ENCODE data around the gene SFT2D3. TPM values are rescaled to one million over a fixed set of nuclear protein-coding genes. Genes with fewer than 3 reads are reported as not detected.

The SFT2D3 gene
- total RNA-seq, 8 experiments from 2014 or later = 0.36 to 2.0 (median 1.0) TPM; not detected in 4

DNA sequence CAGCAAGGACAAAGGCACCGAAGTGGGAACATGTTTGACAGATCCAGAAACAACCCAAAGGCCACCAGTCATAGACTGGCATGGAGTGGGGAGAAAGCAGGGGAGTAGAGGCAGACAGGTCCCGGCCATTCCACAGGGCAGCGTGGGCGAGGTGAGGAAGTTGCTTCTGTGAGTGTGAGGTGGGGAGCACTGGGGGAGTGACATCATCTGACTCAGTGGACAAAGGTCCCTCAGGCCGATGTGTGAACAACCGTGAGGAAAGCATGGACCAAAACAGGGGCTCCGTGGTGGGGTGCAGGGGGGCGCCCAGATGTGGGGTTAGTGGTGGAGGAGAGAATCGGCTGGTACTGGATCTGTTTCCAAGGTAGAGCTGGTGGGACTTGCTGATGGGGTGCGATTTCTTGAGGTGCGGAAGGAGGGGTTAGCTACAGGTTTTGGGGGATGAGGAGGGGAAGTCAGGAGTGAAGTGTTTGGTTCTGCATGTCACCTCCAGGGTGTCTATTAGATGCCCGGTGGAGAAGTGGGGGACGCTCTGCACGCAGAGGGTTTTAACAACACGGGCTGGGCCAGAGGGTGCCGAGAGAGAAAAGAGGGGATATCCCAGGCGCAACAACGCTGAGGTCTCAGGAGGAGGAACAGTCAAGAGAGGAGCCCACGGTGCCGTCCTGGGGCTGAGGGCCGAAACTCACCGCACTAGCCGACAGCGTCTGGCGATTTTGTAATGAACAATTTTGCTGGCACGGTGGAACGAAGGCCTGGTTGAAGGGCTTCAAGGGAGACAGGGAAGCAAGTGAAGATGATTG lies 2.5 kb upstream of the SFT2D3 start:
- in situ Hi-C loops (cut with MboI; ENCODE audit: low pct_unique_long_range_greater_than_20kb in 2 of 9, low sequenced_read_pairs in 9 of 9, unreplicated experiment in 9 of 9) = no loop called here
- Histone ChIP-seq H3K4me1 (replicated peaks in 1 of 2) (peaks cover 15 to 19% of the 10 kb centered on the region in 2 donors), H3K27ac (no peak overlapping the region), H3K4me3 (no peak overlapping the region)
- 83 to 96% (median 92%) methylated on average over 2 to 16 of the region's 27 CpGs; no CpG with 5 or more reads in 2 of the 10 experiments for WGBS, 10 experiments
- ATAC-seq (replicated peaks in 6 of 8) = no peak

DNA sequence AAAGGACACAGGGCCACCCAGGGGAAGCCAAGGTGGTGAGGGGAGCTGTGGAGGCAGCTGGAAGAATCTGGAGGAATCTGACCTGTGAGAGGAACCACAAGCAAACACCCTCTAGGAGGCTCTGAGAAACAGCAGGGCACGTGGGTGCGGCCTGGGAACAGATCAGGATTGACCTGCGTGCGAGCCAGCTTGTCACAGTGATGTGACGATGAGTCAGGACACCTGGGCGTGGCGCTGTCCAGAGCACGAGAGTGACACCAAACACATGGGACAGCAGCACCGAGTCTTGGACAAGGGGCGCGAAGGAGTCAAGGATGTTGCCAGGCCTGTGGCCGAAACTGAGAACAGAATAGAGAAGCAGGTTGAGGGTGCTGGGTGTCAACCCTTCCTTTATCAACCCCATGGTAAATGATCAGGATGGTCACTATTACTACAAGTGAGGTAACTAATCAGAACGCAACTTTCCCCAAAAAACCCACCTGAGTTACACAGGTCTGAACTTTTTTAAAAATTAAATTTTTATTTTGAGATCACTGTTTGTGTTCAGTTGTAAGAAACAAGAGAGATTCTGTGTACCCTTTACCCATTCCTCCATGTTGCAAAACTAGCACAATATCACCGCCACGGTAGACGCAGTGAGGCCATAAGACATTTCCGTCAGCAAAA lies 637 bp upstream of the SFT2D3 start:
- in situ Hi-C loops (cut with MboI; ENCODE audit: low pct_unique_long_range_greater_than_20kb in 2 of 9, low sequenced_read_pairs in 9 of 9, unreplicated experiment in 9 of 9) = no loop called here
- Histone ChIP-seq H3K27ac (peak overlapping the region; percentile 97 to 99), H3K4me3 (peak overlapping the region; percentile 86 to 99 (median 91)), H3K4me1 (replicated peaks in 1 of 2) (peaks cover 15 to 24% of the 10 kb centered on the region in 2 donors)
- 19 to 88% (median 75%) methylated on average over 2 to 11 of the region's 17 CpGs; no CpG with 5 or more reads in 1 of the 10 experiments for WGBS, 10 experiments
- ATAC-seq (replicated peaks in 6 of 8) = peak in 6 of 8 experiments; percentile 2 to 19 (median 5)

DNA sequence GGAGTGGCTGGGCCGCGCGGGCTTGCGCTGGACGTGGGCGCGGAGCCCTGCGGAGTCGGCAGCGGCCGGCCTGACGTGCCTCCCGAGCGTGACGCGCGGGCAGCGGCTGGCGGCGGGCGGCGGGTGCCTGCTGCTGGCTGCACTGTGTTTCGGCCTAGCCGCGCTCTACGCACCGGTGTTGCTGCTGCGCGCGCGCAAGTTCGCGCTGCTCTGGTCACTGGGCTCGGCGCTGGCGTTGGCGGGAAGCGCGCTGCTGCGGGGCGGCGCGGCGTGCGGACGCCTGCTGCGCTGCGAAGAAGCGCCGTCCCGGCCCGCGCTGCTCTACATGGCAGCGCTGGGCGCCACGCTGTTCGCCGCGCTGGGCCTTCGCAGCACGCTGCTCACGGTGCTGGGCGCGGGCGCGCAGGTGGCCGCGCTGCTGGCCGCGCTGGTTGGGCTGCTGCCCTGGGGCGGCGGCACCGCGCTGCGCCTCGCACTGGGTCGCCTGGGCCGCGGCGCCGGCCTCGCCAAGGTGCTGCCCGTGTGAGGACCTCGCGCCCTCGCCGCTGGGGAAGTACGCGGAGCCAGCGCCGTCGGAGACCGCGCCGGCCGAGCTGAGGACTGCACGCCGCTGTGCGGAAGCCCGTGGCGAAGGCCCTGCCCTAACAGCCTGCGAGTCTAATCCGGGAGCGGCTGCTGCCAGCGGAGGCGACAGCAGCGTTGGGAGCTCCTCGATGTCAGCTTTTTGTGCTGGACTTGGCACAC lies 526 bp downstream of the SFT2D3 start:
- peak; percentile 71 to 79 (median 74) for ATAC-seq (replicated peaks in 6 of 8)
- Histone ChIP-seq H3K27ac (peak overlapping the region; percentile 97 to 99), H3K4me3 (peak overlapping the region; percentile 86 to 99 (median 91)), H3K4me1 (replicated peaks in 1 of 2) (peaks cover 15 to 24% of the 10 kb centered on the region in 2 donors)
- in situ Hi-C loops (cut with MboI; ENCODE audit: low pct_unique_long_range_greater_than_20kb in 2 of 9, low sequenced_read_pairs in 9 of 9, unreplicated experiment in 9 of 9) = no loop called here
- 0 to 1% (median 0%) methylated on average over 1 to 18 of the region's 108 CpGs; no CpG with 5 or more reads in 6 of the 10 experiments for whole genome bisulfite sequencing, 10 experiments

DNA sequence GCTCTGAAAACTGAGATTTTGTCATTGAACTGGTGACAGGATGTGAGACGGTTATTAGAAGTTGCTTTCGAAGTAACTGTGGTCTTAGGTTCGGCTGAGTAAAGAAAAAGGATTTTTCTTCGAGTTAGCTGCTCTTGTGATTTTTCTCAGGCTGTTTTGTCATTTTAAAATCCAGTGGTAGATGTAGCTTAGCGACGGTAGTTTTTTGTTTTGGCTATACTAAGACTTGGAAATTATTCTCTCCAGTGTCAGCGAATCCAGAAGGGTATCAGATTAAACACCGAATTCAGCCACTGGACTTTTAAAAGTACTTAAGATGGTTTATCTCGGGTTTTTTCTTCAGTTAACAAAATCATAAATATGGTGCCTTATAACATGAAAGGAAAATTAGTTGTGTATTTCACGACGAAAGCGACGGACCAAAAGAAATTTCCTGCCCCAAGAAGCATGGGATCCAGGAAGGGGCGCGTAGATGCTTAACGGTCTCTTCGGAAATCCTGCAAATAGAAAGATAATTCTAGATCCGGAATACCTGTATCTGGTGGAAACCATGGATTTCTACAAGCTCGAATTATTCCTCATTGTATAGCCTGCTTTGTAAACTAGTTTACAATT lies 1.2 kb downstream of the SFT2D3 start:
- Histone ChIP-seq H3K4me3 (peak overlapping the region; percentile 86 to 99 (median 91)), H3K27ac (peak overlapping the region; percentile 97 to 99), H3K4me1 (replicated peaks in 1 of 2) (peaks cover 15 to 24% of the 10 kb centered on the region in 2 donors)
- ATAC-seq (replicated peaks in 6 of 8) = no peak
- 42 to 88% (median 56%) methylated on average over 4 to 19 of the region's 19 CpGs for WGBS, 10 experiments
- in situ Hi-C loops (cut with MboI; ENCODE audit: low pct_unique_long_range_greater_than_20kb in 2 of 9, low sequenced_read_pairs in 9 of 9, unreplicated experiment in 9 of 9) = no loop called here

DNA sequence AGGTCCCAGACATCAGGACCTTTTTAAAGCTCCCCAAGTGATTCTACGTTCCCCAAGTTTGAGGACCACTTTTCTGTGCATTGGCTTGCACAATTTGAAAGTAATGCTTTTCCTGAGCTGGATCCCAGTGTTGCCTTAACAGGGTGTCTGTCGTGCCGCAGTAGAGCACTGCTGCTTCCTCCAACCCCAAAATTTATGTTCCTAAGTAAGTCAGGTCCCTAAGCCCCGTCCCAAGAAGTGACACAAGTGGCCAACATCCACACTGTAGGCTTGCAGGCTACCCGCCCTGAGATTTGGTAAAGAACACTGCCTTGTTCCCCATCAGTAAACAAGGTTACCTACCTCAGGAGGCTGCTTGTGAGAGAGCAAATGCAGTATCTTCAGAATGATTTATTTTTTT lies 2.0 kb downstream of the SFT2D3 start:
- Histone ChIP-seq H3K4me1 (replicated peaks in 1 of 2) (peaks cover 15 to 24% of the 10 kb centered on the region in 2 donors), H3K27ac (no peak overlapping the region), H3K4me3 (peak overlapping the region in 1 of 5 donors; percentile 99)
- ATAC-seq (replicated peaks in 6 of 8) = no peak
- in situ Hi-C loops (cut with MboI; ENCODE audit: low pct_unique_long_range_greater_than_20kb in 2 of 9, low sequenced_read_pairs in 9 of 9, unreplicated experiment in 9 of 9) = no loop called here
- 83 to 100% (median 93%) methylated on average over 1 to 4 of the region's 5 CpGs; no CpG with 5 or more reads in 3 of the 10 experiments for WGBS, 10 experiments

DNA sequence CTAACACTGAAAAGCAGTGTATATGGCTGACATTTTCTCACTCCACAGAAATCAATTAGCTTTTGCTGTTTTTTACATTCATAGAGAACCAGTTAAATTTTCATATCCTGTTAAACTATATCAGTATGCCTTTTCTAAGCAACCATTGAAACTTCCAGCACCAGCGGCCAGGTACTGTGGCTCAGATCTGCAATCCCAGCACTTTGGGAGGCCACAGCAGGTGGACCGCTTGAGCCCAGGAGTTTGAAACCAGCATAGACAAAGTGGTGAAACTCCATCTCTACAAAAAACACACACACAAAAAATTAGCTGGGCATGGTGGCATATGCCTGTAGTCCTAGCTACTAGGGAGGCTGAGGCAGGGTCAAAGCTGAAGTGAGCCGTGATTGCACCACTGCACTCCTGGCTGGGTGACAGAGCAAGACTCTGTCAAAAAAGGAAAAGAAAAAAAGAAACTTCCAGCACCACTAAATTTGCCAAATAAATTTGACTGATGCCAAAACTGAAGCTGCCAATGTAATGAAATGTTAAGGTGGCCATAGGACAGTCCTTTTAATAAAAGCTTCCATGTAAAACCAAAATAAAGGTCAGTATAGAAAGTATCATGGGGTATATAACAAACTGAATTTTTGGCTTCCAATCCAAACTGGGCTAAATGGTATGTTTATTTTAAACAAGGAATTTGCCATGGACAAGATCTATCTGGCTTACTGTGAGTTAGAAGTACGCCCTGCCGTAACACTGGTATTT lies 3.5 kb downstream of the SFT2D3 start:
- Histone ChIP-seq H3K4me1 (replicated peaks in 1 of 2) (peaks cover 15 to 24% of the 10 kb centered on the region in 2 donors), H3K4me3 (no peak overlapping the region), H3K27ac (no peak overlapping the region)
- in situ Hi-C loops (cut with MboI; ENCODE audit: low pct_unique_long_range_greater_than_20kb in 2 of 9, low sequenced_read_pairs in 9 of 9, unreplicated experiment in 9 of 9) = no loop called here
- 61 to 100% (median 96%) methylated on average over 1 to 5 of the region's 5 CpGs; no CpG with 5 or more reads in 1 of the 10 experiments for WGBS, 10 experiments
- ATAC-seq (replicated peaks in 6 of 8) = no peak

DNA sequence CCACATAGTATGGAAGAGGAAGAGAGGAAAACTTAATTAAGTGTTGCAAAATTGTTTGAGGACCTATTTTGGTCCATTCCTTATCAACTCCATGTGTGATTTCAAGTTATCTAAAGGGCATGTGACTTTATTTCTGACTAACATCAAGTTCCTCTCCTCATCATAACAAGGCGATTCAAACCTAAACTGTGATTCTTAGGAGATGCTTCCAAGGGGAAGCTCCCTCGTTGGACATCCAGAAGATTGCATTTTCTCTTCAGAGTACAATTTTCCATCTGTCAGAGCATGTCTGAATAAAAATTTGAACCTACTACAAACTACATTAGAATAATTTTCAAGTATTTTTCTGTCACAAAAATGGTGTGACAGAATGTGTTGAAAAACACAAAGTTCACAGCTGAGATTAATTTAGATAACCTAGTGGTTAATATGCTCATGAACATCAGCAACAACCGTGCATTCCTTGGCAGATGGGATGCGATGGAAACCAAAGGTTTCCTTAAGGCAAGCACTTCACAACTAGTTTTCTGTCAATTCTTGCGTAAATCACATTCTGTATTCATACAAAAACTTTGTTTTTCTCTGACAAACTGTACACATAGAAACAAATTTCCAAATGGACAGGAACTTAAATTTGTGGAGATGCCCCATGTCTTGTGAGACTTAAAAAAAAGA lies 4.2 kb downstream of the SFT2D3 start:
- H3K27ac ChIP-seq = no peak overlapping the region
- WGBS, 10 experiments = 33 to 100% (median 90%) methylated on average over 1 to 5 of the region's 5 CpGs
- in situ Hi-C loops (cut with MboI; ENCODE audit: low pct_unique_long_range_greater_than_20kb in 2 of 9, low sequenced_read_pairs in 9 of 9, unreplicated experiment in 9 of 9) = no loop called here

DNA sequence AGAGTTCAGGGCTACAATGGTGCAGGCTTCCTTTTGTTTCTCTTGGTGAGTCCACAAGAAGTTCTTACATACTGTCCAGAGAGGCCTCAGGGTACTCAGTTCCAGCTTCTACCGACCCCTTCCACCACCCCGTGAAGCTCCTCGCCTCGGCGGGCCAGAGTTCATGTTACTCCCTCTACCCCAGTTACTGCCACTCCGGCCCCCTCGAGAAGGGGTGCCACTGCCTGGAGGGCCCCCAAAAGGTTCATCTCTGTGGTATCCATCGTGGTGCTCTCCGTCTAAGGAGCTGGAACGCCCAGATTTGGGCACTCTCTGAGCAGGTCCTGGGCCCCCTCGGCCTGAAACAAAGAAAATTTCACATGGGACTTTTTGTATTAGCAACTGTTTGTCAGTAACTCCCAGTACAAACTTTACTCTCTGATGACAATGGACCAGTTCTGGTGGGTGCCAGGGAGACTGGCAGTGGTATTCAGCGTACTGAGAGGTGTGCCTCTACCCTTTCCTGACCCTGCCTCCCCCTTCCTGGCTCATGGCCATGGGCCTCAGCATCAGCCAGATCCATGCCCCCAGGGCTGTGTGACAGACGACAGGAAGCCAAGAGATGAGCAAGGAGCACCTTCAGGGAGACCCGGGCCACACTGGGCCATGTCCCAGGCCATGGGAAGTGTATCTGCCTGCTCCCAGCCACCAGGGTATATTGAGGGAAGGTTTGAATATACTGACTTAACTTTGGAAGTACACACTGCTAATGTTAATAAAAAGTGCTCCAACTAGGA lies 5.1 kb downstream of the SFT2D3 start:
- 87 to 100% (median 100%) methylated on average over 1 to 9 of the region's 14 CpGs; no CpG with 5 or more reads in 4 of the 10 experiments for WGBS, 10 experiments
- peak in 1 of 8 experiments; percentile 7 for ATAC-seq (replicated peaks in 6 of 8)
- no peak overlapping the region for H3K4me3 ChIP-seq
- H3K27ac ChIP-seq = no peak overlapping the region
- in situ Hi-C loops (cut with MboI; ENCODE audit: low pct_unique_long_range_greater_than_20kb in 2 of 9, low sequenced_read_pairs in 9 of 9, unreplicated experiment in 9 of 9) = no loop called here
- peaks cover 11 to 15% of the 10 kb centered on the region in 2 donors for H3K4me1 ChIP-seq (replicated peaks in 1 of 2)

More for the DNA sequence above, 4.2 kb downstream of the SFT2D3 start:
- no peak for ATAC-seq (replicated peaks in 6 of 8)
- no peak overlapping the region for H3K4me3 ChIP-seq
- H3K4me1 ChIP-seq (replicated peaks in 1 of 2) = peaks cover 13 to 19% of the 10 kb centered on the region in 2 donors

DNA sequence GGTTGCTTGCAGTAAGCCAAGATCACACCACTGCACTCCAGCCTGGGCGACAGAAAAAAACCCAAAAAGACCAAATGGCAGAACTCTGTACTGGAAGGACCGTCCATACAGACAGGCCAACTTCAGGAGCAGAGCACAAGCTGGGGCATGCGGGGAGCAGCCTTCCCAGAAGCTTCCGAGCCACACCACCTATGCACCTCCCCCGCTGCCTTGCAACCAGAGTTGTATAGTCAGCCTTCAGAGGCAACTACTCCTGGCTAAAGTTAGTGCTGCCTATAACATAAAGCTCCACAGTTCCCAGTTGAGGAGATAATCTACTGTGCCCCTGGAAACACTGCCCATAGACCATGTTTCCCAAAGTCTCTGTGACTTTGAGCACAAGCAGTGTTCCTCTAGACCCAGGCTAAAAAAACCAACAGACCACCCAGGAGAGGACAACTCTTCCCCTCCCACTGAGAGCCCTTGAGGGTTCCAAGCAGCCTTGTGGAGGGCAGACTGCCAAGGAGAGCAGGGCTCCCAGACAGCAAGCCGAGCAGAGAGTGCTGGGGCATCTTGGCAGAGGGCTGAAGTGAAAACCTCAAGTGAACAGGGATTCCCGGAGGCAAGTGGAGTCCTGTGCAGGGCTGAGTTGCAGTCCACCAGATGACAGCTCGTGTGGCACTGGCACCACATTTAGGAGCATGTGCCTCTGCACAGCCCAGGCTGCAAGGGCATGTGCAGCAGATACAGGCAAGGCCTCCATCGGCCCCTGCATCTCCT lies 6.8 kb downstream of the SFT2D3 start:
- Histone ChIP-seq H3K4me3 (no peak overlapping the region), H3K4me1 (replicated peaks in 1 of 2) (peaks cover 4 to 10% of the 10 kb centered on the region in 2 donors), H3K27ac (no peak overlapping the region)
- 84 to 100% (median 98%) methylated on average over 1 to 8 of the region's 9 CpGs; no CpG with 5 or more reads in 5 of the 10 experiments for WGBS, 10 experiments
- in situ Hi-C loops (cut with MboI; ENCODE audit: low pct_unique_long_range_greater_than_20kb in 2 of 9, low sequenced_read_pairs in 9 of 9, unreplicated experiment in 9 of 9) = no loop called here
- peak in 1 of 8 experiments; percentile 35 for ATAC-seq (replicated peaks in 6 of 8)

DNA sequence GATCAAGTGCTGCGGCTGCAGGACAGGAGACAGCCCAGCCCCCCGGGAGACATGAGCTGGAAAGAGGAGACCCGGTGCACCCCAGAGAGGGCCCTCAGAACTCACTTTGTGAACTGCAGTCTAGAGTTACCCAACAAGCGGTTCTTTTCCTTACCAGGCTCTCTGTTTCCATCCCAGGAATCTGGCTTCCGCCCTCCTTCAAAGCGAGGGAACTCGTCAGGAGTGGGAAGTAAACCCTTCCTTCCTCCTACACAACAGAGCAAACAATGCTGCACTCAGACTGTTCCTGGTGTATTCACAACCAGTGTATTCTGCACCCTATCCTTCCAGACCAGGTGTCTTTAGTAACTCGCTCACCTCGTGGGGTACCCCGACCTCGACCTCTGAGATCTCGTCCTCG lies 8.0 kb downstream of the SFT2D3 start:
- no peak for ATAC-seq (replicated peaks in 6 of 8)
- in situ Hi-C loops (cut with MboI; ENCODE audit: low pct_unique_long_range_greater_than_20kb in 2 of 9, low sequenced_read_pairs in 9 of 9, unreplicated experiment in 9 of 9) = no loop called here

More for the DNA sequence above, 8.0 kb downstream of the SFT2D3 start:
- Histone ChIP-seq H3K4me3 (no peak overlapping the region), H3K27ac (no peak overlapping the region), H3K4me1 (replicated peaks in 1 of 2) (no peaks in the 10 kb centered on the region)
- WGBS, 10 experiments = 50 to 100% (median 95%) methylated on average over 2 to 9 of the region's 13 CpGs; no CpG with 5 or more reads in 1 of the 10 experiments

Measured in motor neuron (in vitro differentiated cells).